ENCODE results near the gene AMOTL2. TPM values are rescaled to one million over a fixed set of nuclear protein-coding genes. Genes with fewer than 3 reads are reported as not detected.

Gene AMOTL2
- polyA plus RNA-seq, 1 of the 3 experiments (the other 2 are of a cell fraction), result 185 TPM

DNA sequence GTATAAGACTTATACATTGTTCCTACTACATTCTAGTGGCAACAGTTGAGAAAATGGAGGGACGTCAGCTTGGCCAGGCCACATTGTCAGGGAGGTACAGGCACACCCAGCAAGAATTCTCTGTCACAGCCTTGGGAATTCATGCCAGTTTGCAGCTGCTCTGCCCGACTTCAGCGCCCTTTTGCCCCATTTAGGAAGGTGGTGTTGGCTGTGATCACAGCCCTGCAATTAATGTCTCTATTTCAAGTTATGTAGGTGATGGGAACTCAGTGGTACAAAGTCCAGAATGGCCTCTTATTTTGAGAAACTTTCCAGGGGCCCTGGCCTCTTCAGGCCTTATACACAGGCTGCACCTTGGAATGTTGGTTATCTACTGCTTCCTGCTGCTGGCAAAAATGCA, 26.7 kb downstream of the AMOTL2 start:
- Histone ChIP-seq H3K27ac (ENCODE audit: low read depth in 2 of 2, low read length in 1 of 2) (no peak overlapping the region), H4K20me1 (ENCODE audit: insufficient read depth) (no peaks in the 10 kb centered on the region), H3K4me2 (no peak overlapping the region), H3F3A (replicated peaks; ENCODE audit: insufficient read depth) (peaks cover 1% of the 10 kb centered on the region), H3K9me2 (no peaks in the 10 kb centered on the region), H2AFZ (ENCODE audit: low read depth) (no peak overlapping the region), H3K9me3 (peaks cover 4% of the 10 kb centered on the region; the same call in 1 of the 2 replicates), H3K36me3 (replicated peaks in 1 of 2; ENCODE audit: control insufficient read depth in 1 of 2, insufficient read depth in 2 of 2, low read length in 1 of 2) (no peaks in the 10 kb centered on the region), H3K4me3 (ENCODE audit: low read depth in 2 of 2, low read length in 1 of 2) (no peak overlapping the region), H3K79me2 (ENCODE audit: insufficient read depth) (no peaks in the 10 kb centered on the region), H3K9ac (no peak overlapping the region), H3K27me3 (ENCODE audit: insufficient read depth) (no peaks in the 10 kb centered on the region), H3K4me1 (ENCODE audit: control insufficient read depth in 1 of 2, insufficient read depth in 2 of 2, low read depth in 1 of 2, low read length in 1 of 2) (no peaks in the 10 kb centered on the region; a peak in 1 of 4 replicates)
- WGBS (ENCODE audit: low lambda C conversion rate), result 92% methylated on average over 3 of the region's 3 CpGs
- POLR2A ChIA-PET, result no interaction called here
- TF ChIP-seq EP300 (IDR thresholded peaks at IDR 0.05; ENCODE audit: borderline replicate concordance in 1 of 2, low read depth in 1 of 2, low read length in 1 of 2), result no peak
- no peak for TF ChIP-seq CHD2 (IDR thresholded peaks at IDR 0.05; ENCODE audit: low read length, partially characterized antibody)
- TF ChIP-seq GABPA (IDR thresholded peaks at IDR 0.05; ENCODE audit: low read depth), result no peak
- no peak for DNase-seq
- CTCF ChIA-PET, result no interaction called here

DNA sequence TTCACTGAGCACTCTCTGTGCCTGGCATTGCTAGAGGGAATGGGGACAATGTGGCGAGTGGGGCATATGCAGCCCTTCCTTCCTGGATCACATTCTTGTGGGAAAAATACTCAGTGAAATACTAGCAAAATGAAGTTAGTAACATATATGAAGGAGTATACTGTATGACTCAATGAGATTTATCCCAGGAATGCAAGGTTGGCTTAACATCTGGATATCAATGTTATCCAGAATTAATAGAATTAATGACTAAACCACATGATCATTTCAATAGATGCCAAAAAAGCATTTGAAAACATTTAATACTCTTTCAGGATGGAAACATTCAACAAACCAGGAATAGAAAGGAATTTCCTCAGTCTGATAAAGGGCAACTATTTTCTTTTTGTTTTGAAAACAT, 27.5 kb downstream of the AMOTL2 start:
- H4K20me1 ChIP-seq (ENCODE audit: insufficient read depth), result no peaks in the 10 kb centered on the region
- H3K4me1 ChIP-seq (ENCODE audit: control insufficient read depth in 1 of 2, insufficient read depth in 2 of 2, low read depth in 1 of 2, low read length in 1 of 2), result no peaks in the 10 kb centered on the region; a peak in 1 of 4 replicates
- 0% methylated on average over 1 of the region's 1 CpG for WGBS (ENCODE audit: low lambda C conversion rate)
- CTCF ChIA-PET, result no interaction called here
- TF ChIP-seq, protein P1, sequence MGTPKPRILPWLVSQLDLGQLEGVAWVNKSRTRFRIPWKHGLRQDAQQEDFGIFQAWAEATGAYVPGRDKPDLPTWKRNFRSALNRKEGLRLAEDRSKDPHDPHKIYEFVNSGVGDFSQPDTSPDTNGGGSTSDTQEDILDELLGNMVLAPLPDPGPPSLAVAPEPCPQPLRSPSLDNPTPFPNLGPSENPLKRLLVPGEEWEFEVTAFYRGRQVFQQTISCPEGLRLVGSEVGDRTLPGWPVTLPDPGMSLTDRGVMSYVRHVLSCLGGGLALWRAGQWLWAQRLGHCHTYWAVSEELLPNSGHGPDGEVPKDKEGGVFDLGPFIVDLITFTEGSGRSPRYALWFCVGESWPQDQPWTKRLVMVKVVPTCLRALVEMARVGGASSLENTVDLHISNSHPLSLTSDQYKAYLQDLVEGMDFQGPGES (IDR thresholded peaks at IDR 0.05; ENCODE audit: low read depth, low read length), result no peak
- TF ChIP-seq FOSL2 (IDR thresholded peaks at IDR 0.05; ENCODE audit: borderline replicate concordance, low read depth), result no peak
- TF ChIP-seq TEAD4 (IDR thresholded peaks at IDR 0.05; ENCODE audit: borderline replicate concordance, insufficient read depth), result no peak
- no peak for TF ChIP-seq FOXJ3 (CRISPR knock-in tag; IDR thresholded peaks at IDR 0.05)
- TF ChIP-seq TAF1 (IDR thresholded peaks at IDR 0.05; ENCODE audit: borderline replicate concordance, low read depth, low read length), result no peak
- TF ChIP-seq, protein P2, sequence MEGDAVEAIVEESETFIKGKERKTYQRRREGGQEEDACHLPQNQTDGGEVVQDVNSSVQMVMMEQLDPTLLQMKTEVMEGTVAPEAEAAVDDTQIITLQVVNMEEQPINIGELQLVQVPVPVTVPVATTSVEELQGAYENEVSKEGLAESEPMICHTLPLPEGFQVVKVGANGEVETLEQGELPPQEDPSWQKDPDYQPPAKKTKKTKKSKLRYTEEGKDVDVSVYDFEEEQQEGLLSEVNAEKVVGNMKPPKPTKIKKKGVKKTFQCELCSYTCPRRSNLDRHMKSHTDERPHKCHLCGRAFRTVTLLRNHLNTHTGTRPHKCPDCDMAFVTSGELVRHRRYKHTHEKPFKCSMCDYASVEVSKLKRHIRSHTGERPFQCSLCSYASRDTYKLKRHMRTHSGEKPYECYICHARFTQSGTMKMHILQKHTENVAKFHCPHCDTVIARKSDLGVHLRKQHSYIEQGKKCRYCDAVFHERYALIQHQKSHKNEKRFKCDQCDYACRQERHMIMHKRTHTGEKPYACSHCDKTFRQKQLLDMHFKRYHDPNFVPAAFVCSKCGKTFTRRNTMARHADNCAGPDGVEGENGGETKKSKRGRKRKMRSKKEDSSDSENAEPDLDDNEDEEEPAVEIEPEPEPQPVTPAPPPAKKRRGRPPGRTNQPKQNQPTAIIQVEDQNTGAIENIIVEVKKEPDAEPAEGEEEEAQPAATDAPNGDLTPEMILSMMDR (IDR thresholded peaks at IDR 0.05), result no peak
- no peak for TF ChIP-seq POLR2AphosphoS5 (IDR thresholded peaks at IDR 0.05; ENCODE audit: low read depth, low read length)
- TF ChIP-seq JUND (IDR thresholded peaks at IDR 0.05), result no peak
- TF ChIP-seq SIN3A (IDR thresholded peaks at IDR 0.05; ENCODE audit: borderline replicate concordance, low read depth, low read length), result no peak
- TF ChIP-seq, protein P3, sequence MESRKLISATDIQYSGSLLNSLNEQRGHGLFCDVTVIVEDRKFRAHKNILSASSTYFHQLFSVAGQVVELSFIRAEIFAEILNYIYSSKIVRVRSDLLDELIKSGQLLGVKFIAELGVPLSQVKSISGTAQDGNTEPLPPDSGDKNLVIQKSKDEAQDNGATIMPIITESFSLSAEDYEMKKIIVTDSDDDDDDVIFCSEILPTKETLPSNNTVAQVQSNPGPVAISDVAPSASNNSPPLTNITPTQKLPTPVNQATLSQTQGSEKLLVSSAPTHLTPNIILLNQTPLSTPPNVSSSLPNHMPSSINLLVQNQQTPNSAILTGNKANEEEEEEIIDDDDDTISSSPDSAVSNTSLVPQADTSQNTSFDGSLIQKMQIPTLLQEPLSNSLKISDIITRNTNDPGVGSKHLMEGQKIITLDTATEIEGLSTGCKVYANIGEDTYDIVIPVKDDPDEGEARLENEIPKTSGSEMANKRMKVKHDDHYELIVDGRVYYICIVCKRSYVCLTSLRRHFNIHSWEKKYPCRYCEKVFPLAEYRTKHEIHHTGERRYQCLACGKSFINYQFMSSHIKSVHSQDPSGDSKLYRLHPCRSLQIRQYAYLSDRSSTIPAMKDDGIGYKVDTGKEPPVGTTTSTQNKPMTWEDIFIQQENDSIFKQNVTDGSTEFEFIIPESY (IDR thresholded peaks at IDR 0.05; ENCODE audit: borderline replicate concordance, low read depth), result no peak
- no peak for TF ChIP-seq MEF2A (IDR thresholded peaks at IDR 0.05; ENCODE audit: borderline replicate concordance, low read depth)
- TF ChIP-seq, protein P4, sequence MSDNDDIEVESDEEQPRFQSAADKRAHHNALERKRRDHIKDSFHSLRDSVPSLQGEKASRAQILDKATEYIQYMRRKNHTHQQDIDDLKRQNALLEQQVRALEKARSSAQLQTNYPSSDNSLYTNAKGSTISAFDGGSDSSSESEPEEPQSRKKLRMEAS (IDR thresholded peaks at IDR 0.05; ENCODE audit: low read depth), result no peak
- TF ChIP-seq CHD2 (IDR thresholded peaks at IDR 0.05; ENCODE audit: low read length, partially characterized antibody), result no peak
- TF ChIP-seq, protein P5, sequence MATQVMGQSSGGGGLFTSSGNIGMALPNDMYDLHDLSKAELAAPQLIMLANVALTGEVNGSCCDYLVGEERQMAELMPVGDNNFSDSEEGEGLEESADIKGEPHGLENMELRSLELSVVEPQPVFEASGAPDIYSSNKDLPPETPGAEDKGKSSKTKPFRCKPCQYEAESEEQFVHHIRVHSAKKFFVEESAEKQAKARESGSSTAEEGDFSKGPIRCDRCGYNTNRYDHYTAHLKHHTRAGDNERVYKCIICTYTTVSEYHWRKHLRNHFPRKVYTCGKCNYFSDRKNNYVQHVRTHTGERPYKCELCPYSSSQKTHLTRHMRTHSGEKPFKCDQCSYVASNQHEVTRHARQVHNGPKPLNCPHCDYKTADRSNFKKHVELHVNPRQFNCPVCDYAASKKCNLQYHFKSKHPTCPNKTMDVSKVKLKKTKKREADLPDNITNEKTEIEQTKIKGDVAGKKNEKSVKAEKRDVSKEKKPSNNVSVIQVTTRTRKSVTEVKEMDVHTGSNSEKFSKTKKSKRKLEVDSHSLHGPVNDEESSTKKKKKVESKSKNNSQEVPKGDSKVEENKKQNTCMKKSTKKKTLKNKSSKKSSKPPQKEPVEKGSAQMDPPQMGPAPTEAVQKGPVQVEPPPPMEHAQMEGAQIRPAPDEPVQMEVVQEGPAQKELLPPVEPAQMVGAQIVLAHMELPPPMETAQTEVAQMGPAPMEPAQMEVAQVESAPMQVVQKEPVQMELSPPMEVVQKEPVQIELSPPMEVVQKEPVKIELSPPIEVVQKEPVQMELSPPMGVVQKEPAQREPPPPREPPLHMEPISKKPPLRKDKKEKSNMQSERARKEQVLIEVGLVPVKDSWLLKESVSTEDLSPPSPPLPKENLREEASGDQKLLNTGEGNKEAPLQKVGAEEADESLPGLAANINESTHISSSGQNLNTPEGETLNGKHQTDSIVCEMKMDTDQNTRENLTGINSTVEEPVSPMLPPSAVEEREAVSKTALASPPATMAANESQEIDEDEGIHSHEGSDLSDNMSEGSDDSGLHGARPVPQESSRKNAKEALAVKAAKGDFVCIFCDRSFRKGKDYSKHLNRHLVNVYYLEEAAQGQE (IDR thresholded peaks at IDR 0.05; ENCODE audit: low read depth, low read length), result no peak
- TF ChIP-seq FOXM1 (IDR thresholded peaks at IDR 0.05; ENCODE audit: low read depth), result no peak
- H2AFZ ChIP-seq (ENCODE audit: low read depth), result no peak overlapping the region
- no peak overlapping the region for H3K4me2 ChIP-seq
- H3F3A ChIP-seq (replicated peaks; ENCODE audit: insufficient read depth), result no peaks in the 10 kb centered on the region
- no peaks in the 10 kb centered on the region for H3K9me2 ChIP-seq
- no peaks in the 10 kb centered on the region for H3K36me3 ChIP-seq (replicated peaks in 1 of 2; ENCODE audit: control insufficient read depth in 1 of 2, insufficient read depth in 2 of 2, low read length in 1 of 2)
- H3K9ac ChIP-seq, result no peak overlapping the region
- DNase-seq, result no peak
- H3K27me3 ChIP-seq (ENCODE audit: insufficient read depth), result no peaks in the 10 kb centered on the region
- POLR2A ChIA-PET, result no interaction called here
- no peak overlapping the region for H3K4me3 ChIP-seq (ENCODE audit: low read depth in 2 of 2, low read length in 1 of 2)
- no peaks in the 10 kb centered on the region for H3K79me2 ChIP-seq (ENCODE audit: insufficient read depth)
- peaks cover 4% of the 10 kb centered on the region; the same call in 1 of the 2 replicates for H3K9me3 ChIP-seq
- no peak overlapping the region for H3K27ac ChIP-seq (ENCODE audit: low read depth in 2 of 2, low read length in 1 of 2)

Measured in SK-N-SH (cell line).